Epidermal melanocyte (primary cell): Measurements from ENCODE around the gene FARP2.
"Not testable (repeated sequence)": the region's sequence is repeated elsewhere in the genome, so short reads cannot be mapped to it uniquely, and the experiment has no call there.

Source experiments
- DNase-seq: peaks from one replicate; pipeline ENCODE4 v3.0.0; 2011; ENCODE audit warnings: low spot score; ENCODE audit not compliant: insufficient read length

FARP2 gene

GRCh38 chr2:241355983-241356870 is at the start of gene FARP2:
Gene FARP2, plus strand, starts transcription at chr2:241356285. Its CDS starts 16,823 bp downstream, at chr2:241373108.
- DNase-seq, result peak; percentile 86

GRCh38 chr2:241307055-241307454 is 49.0 kb upstream of the FARP2 start:
- no peak for DNase-seq

GRCh38 chr2:241308267-241308666 is 47.8 kb upstream of the FARP2 start:
- DNase-seq, result no peak

- DNase-seq, result no peak
Measured at GRCh38 chr2:241308832-241309500, 47.1 kb upstream of the FARP2 start.

GRCh38 chr2:241309684-241310117 is 46.4 kb upstream of the FARP2 start:
- no peak for DNase-seq

GRCh38 chr2:241310917-241311566 is 45.0 kb upstream of the FARP2 start:
- DNase-seq, result no peak

GRCh38 chr2:241312082-241312481 is 44.0 kb upstream of the FARP2 start:
- no peak for DNase-seq

GRCh38 chr2:241313543-241314095 is 42.5 kb upstream of the FARP2 start:
- DNase-seq, result no peak

GRCh38 chr2:241314226-241315092 is 41.6 kb upstream of the FARP2 start:
- DNase-seq, result no peak

- DNase-seq, result peak; percentile 97
Measured at GRCh38 chr2:241315093-241315878, 40.8 kb upstream of the FARP2 start, which contains the start of gene HDLBP. Gene HDLBP, minus strand, starts transcription at chr2:241315672. Its CDS starts 48,803 bp downstream, at chr2:241266869.

- DNase-seq, result no peak
Measured at GRCh38 chr2:241315879-241316631, 40.0 kb upstream of the FARP2 start, which contains the start of gene SEPTIN2. Gene SEPTIN2, plus strand, starts transcription at chr2:241315925. Its CDS starts 8,308 bp downstream, at chr2:241324233.

GRCh38 chr2:241316825-241317224 is 39.3 kb upstream of the FARP2 start:
- DNase-seq, result no peak

GRCh38 chr2:241317391-241317790 is 38.7 kb upstream of the FARP2 start:
- DNase-seq, result no peak

GRCh38 chr2:241318830-241319229 is 37.3 kb upstream of the FARP2 start:
- DNase-seq, result not testable (repeated sequence)

GRCh38 chr2:241320394-241320793 is 35.7 kb upstream of the FARP2 start:
- DNase-seq, result no peak

- DNase-seq, result no peak
Measured at GRCh38 chr2:241321033-241321432, 35.1 kb upstream of the FARP2 start.

GRCh38 chr2:241321886-241322285 is 34.2 kb upstream of the FARP2 start:
- DNase-seq, result no peak

- DNase-seq, result no peak
Measured at GRCh38 chr2:241323778-241324177, 32.3 kb upstream of the FARP2 start.

GRCh38 chr2:241324775-241325174 is 31.3 kb upstream of the FARP2 start:
- no peak for DNase-seq
